CD14-positive monocyte (primary cell): ENCODE results near the gene GLIS2. TPM values are rescaled to one million over a fixed set of nuclear protein-coding genes. Genes with fewer than 3 reads are reported as not detected.

Experiments
- DNase-seq, 3 donors: peaks; one replicate each; pipeline ENCODE4 v3.0.0-alpha.2; 2011 to 2022
- H2AFZ ChIP-seq: 2 replicates; pipeline ENCODE4 v1.6.0; 2012; ENCODE audit warnings: mild to moderate bottlenecking, low read depth, low read length, inconsistent platforms; ENCODE audit not compliant: insufficient read depth, poor library complexity, severe bottlenecking
- H3K27ac ChIP-seq, 2 donors: 1 replicate in 1 of 2; 2 replicates in 1 of 2; pipeline ENCODE4 v1.5.1; 2012 to 2013; ENCODE audit warnings: low read length in 2 of 2, control low read depth in 1 of 2, inconsistent platforms in 1 of 2, low read depth in 1 of 2, mild to moderate bottlenecking in 1 of 2
- H3K27me3 ChIP-seq, 2 donors: one replicate each; pipeline versions ENCODE4 v1.6.0 to v1.6.1; 2011 to 2013; ENCODE audit warnings: low read length in 2 of 2; ENCODE audit not compliant: control insufficient read depth in 2 of 2, insufficient read depth in 2 of 2
- H3K36me3 ChIP-seq, 2 donors: replicated peaks in 1 of 2; 1 replicate in 1 of 2; 2 replicates in 1 of 2; pipeline versions ENCODE4 v1.5.1 to v1.6.1; 2012 to 2013; ENCODE audit warnings: low read length in 2 of 2, control low read depth in 1 of 2, inconsistent platforms in 1 of 2, mild to moderate bottlenecking in 1 of 2; ENCODE audit not compliant: insufficient read depth in 2 of 2, control insufficient read depth in 1 of 2
- H3K4me1 ChIP-seq, 2 donors: 1 replicate in 1 of 2; 2 replicates in 1 of 2; pipeline versions ENCODE4 v1.5.1 to v1.6.1; 2012 to 2013; ENCODE audit warnings: low read length in 2 of 2, control low read depth in 1 of 2, inconsistent platforms in 1 of 2, mild to moderate bottlenecking in 1 of 2, moderate library complexity in 1 of 2; ENCODE audit not compliant: insufficient read depth in 2 of 2, control insufficient read depth in 1 of 2
- H3K4me2 ChIP-seq: replicated peaks from 2 replicates; pipeline ENCODE3; 2012; ENCODE audit warnings: low read length, moderate library complexity, mild to moderate bottlenecking; ENCODE audit not compliant: poor library complexity, severe bottlenecking; ENCODE audit errors: extremely low read depth
- H3K4me3 ChIP-seq, 3 experiments: fragments of 200-600 bp in 1 of 3; sonication (generic) in 1 of 3; replicated peaks in 1 of 3; 1 replicate in 2 of 3; 2 replicates in 1 of 3; pipeline ENCODE4 v1.5.1; 2011 to 2013; ENCODE audit warnings: low read length in 3 of 3, mild to moderate bottlenecking in 3 of 3, control low read depth in 2 of 3, low read depth in 2 of 3, inconsistent platforms in 1 of 3, moderate library complexity in 1 of 3
- H3K79me2 ChIP-seq: 2 replicates; pipeline ENCODE4 v1.6.0; 2012; ENCODE audit warnings: mild to moderate bottlenecking, control low read depth, inconsistent platforms, low read length, moderate library complexity; ENCODE audit not compliant: insufficient read depth
- H3K9ac ChIP-seq: 2 replicates; pipeline ENCODE4 v1.6.0; 2017; ENCODE audit warnings: low read length, mild to moderate bottlenecking; ENCODE audit not compliant: insufficient read depth, poor library complexity, severe bottlenecking
- H3K9me3 ChIP-seq, 2 donors: replicated peaks in 1 of 2; 1 replicate in 1 of 2; 2 replicates in 1 of 2; pipeline versions ENCODE4 v1.5.1 to v1.6.1; 2012 to 2013; ENCODE audit warnings: low read length in 2 of 2, control low read depth in 1 of 2; ENCODE audit not compliant: control insufficient read depth in 1 of 2, insufficient read depth in 1 of 2
- H4K20me1 ChIP-seq: 2 replicates; pipeline ENCODE4 v1.6.0; 2012; ENCODE audit warnings: mild to moderate bottlenecking, low read length, control low read depth, moderate library complexity; ENCODE audit not compliant: insufficient read depth
- H3K27ac Mint-ChIP-seq, 7 donors: one replicate each; pipeline ENCODE4 v1.8.0; 2020; ENCODE audit warnings: mild to moderate bottlenecking in 7 of 7, mixed read lengths in 7 of 7, moderate library complexity in 6 of 7, inconsistent platforms in 2 of 7
- H3K27me3 Mint-ChIP-seq, 3 donors: one replicate each; pipeline ENCODE4 v1.8.0; 2021 to 2022; ENCODE audit warnings: low read depth in 3 of 3, mild to moderate bottlenecking in 3 of 3, mixed read lengths in 3 of 3, moderate library complexity in 3 of 3, inconsistent platforms in 1 of 3
- H3K36me3 Mint-ChIP-seq, 2 donors: one replicate each; pipeline ENCODE4 v1.8.0; 2020; ENCODE audit warnings: mixed read lengths in 2 of 2, inconsistent platforms in 1 of 2, mild to moderate bottlenecking in 1 of 2
- H3K4me1 Mint-ChIP-seq: one replicate; pipeline ENCODE4 v1.8.0; 2020; ENCODE audit warnings: mild to moderate bottlenecking, mixed read lengths
- H3K4me3 Mint-ChIP-seq, 2 donors: one replicate each; pipeline ENCODE4 v1.8.0; 2020; ENCODE audit warnings: mild to moderate bottlenecking in 2 of 2, mixed read lengths in 2 of 2, moderate library complexity in 1 of 2
- H3K9me3 Mint-ChIP-seq, 7 donors: one replicate each; pipeline ENCODE4 v1.8.0; 2020 to 2022; ENCODE audit warnings: mixed read lengths in 7 of 7, mild to moderate bottlenecking in 6 of 7, moderate library complexity in 6 of 7, inconsistent platforms in 2 of 7
- WGBS: methylation state at CpG from one replicate; pipeline ENCODE4 v1.1.5; 2013; ENCODE audit warnings: missing lambda C conversion rate; ENCODE audit not compliant: insufficient coverage; 5-methylcytosine and 5-hydroxymethylcytosine counted together
- intact Hi-C, 2 donors: fragments of 100-400 bp; cut with micrococcal nuclease; formaldehyde crosslinking; loops; one replicate each; pipeline versions ENCODE4 v1.15.0 to v1.15.1; 2023
- polyA plus RNA-seq, 3 donors: library from polyadenylated mRNA; depleted of rRNA in 1 of 3; unstranded in 2 of 3; stranded (reverse) in 1 of 3; fragments of 300-500 nt in 2 of 3; fragments of >200 nt in 1 of 3; fragmentation: Illumina TruSeq in 2 of 3; gene quantifications; 1 replicate in 2 of 3; 2 replicates in 1 of 3; pipeline ENCODE4 v1.2.3, GENCODE V29; 2012 to 2021
- TF ChIP-seq, protein P1 (sequence below): fragments of 200-600 bp; IDR thresholded peaks from one replicate; pipeline ENCODE4 v1.8.0; 2022; ENCODE audit warnings: antibody characterized with exemption, mild to moderate bottlenecking

The GLIS2 gene
- polyA plus RNA-seq, 3 donors = 0.03 TPM; not detected in 2

DNA sequence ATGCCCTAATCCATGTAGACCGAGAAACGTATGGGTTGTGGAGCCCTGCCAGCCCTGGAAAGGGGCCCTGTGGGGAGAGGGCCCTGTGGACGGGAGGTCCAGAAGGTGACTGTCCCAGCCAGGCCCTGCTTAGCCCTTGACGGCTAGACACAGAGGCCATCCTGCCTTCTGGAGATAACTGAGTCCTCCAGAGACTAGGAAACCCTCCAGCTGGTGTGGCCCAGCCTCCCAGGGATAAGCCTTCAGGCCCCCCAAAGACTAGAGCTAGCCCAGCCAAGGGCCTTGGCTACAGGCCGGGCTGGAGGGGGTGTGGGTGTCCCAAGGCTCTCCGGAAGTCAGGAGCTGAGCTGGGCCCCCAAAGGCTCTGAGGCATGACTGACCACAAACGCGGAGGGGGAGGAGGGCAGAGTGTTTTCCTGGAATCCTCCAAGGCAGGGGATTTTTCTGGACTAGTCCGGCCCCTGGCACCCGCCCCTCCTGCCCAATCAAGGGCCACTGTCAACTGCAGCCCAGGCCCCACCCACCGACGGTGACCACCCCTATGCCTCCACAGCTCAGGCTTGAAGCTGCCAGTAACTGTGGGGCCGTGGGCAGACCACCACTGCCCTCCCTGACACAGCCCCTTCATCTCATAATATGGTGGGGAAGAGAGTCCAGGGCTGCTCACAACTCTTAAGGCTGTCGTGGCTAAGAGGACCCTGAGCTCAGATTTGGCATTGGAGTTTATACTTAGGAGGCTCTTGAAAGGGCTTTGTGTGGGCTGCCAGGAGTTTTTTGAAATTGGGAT lies 54.9 kb downstream of the GLIS2 start:
- no peak overlapping the region for H3K27ac ChIP-seq
- no peaks in the 10 kb centered on the region for H3K9me3 ChIP-seq
- H3K4me2 ChIP-seq = peak overlapping the region; percentile 78
- no peaks in the 10 kb centered on the region for H3K27me3 ChIP-seq
- TF ChIP-seq, protein P1, sequence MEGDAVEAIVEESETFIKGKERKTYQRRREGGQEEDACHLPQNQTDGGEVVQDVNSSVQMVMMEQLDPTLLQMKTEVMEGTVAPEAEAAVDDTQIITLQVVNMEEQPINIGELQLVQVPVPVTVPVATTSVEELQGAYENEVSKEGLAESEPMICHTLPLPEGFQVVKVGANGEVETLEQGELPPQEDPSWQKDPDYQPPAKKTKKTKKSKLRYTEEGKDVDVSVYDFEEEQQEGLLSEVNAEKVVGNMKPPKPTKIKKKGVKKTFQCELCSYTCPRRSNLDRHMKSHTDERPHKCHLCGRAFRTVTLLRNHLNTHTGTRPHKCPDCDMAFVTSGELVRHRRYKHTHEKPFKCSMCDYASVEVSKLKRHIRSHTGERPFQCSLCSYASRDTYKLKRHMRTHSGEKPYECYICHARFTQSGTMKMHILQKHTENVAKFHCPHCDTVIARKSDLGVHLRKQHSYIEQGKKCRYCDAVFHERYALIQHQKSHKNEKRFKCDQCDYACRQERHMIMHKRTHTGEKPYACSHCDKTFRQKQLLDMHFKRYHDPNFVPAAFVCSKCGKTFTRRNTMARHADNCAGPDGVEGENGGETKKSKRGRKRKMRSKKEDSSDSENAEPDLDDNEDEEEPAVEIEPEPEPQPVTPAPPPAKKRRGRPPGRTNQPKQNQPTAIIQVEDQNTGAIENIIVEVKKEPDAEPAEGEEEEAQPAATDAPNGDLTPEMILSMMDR = no peak
- no peak overlapping the region for H3K9ac ChIP-seq
- H2AFZ ChIP-seq = no peak overlapping the region
- H3K4me1 ChIP-seq = peaks cover 14 to 27% of the 10 kb centered on the region in 2 donors
- DNase-seq = no peak
- intact Hi-C loops = no loop called here
- 91% methylated on average over 9 of the region's 14 CpGs for WGBS
- peaks cover 18 to 49% of the 10 kb centered on the region in 2 donors for H3K36me3 Mint-ChIP-seq
- H3K4me1 Mint-ChIP-seq = peaks cover 24% of the 10 kb centered on the region
- peaks cover 20% of the 10 kb centered on the region for H3K79me2 ChIP-seq
- H3K27me3 Mint-ChIP-seq = peaks cover 1 to 3% (median 2%) of the 10 kb centered on the region in 3 donors
- H4K20me1 ChIP-seq = peaks cover 100% of the 10 kb centered on the region
- H3K27ac Mint-ChIP-seq = peak overlapping the region in 1 of 7 donors; percentile 20
- H3K36me3 ChIP-seq = peaks cover 31 to 46% of the 10 kb centered on the region in 2 donors
- H3K4me3 ChIP-seq = no peak overlapping the region
- no peaks in the 10 kb centered on the region for H3K9me3 Mint-ChIP-seq
- no peak overlapping the region for H3K4me3 Mint-ChIP-seq

DNA sequence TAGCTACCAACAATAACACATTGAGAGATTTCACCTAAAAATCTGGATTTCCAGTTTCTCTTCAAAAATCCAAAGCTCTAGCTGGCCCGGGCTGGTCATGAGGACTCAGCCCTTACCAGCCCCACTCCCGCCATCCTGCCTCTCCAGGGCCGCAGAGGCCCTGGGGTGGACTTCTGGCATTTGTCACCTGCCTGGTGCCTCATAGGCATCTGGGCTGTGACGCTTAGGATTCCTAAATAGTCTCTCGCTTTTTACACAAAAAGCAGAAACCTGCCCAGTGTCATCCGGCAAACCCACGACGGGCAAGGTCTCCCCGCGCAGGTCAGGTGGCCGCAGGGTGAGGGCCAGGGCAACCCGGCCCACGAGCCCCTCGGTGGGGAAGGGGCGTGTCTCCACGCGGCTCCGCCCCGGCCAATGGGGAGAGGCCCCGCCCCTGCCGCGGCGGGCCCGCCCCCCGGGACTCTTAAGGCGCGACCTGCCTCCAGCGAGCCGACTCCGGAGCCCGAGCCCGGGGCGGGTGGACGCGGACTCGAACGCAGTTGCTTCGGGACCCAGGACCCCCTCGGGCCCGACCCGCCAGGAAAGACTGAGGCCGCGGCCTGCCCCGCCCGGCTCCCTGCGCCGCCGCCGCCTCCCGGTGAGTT lies 55.6 kb downstream of the GLIS2 start, which contains the start of gene VASN:
TSS of gene VASN (plus strand) at position 492 of the 644 bp plus-strand sequence. CDS start 9,030 bp downstream, outside the sequence.
- Histone ChIP-seq H3K4me1 (peaks cover 14 to 27% of the 10 kb centered on the region in 2 donors), H3K4me2 (peak within 1 kb of the TSS; percentile 78), H4K20me1 (peaks cover 100% of the 10 kb centered on the region), H3K9ac (peak within 1 kb of the TSS; percentile 56), H3K27ac (no peak within 1 kb of the TSS), H3K27me3 (no peaks in the 10 kb centered on the region), H3K36me3 (peaks cover 25 to 44% of the 10 kb centered on the region in 2 donors), H3K9me3 (no peaks in the 10 kb centered on the region), H2AFZ (no peak within 1 kb of the TSS), H3K4me3 (peak within 1 kb of the TSS in 1 of 3 experiments; percentile 57), H3K79me2 (peaks cover 20% of the 10 kb centered on the region)
- H3K36me3 Mint-ChIP-seq = peaks cover 16 to 45% of the 10 kb centered on the region in 2 donors
- intact Hi-C loops = no loop called here
- H3K27ac Mint-ChIP-seq = peak within 1 kb of the TSS in 2 of 7 donors; percentile 13 to 20
- H3K27me3 Mint-ChIP-seq = peaks cover 1 to 3% (median 2%) of the 10 kb centered on the region in 3 donors
- no peaks in the 10 kb centered on the region for H3K9me3 Mint-ChIP-seq
- TF ChIP-seq, protein P1 = no peak
- peak; percentile 25 to 54 (median 53) for DNase-seq
- H3K4me3 Mint-ChIP-seq = peak within 1 kb of the TSS; percentile 70 to 88
- peaks cover 25% of the 10 kb centered on the region for H3K4me1 Mint-ChIP-seq
- 8% methylated on average over 48 of the region's 50 CpGs for WGBS
